Kidney (tissue), 14 donors: ENCODE measurements around the gene ALKBH1. TPM values are rescaled to one million over a fixed set of nuclear protein-coding genes. Genes with fewer than 3 reads are reported as not detected.

Experiments
- DNase-seq, 5 donors: peaks; one replicate each; pipeline ENCODE4 v3.0.0-alpha.2; 2013 to 2020
- FAIRE-seq: peaks from 2 replicates; lab custom pipeline; 2012; peaks lifted over from hg19 to GRCh38; lab: Jason Lieb, UNC
- H3K27ac ChIP-seq, 2 donors: one replicate each; pipeline ENCODE4 v1.7.0; 2013; ENCODE audit warnings: low read depth in 2 of 2, low read length in 2 of 2, inconsistent platforms in 1 of 2
- H3K27me3 ChIP-seq: one replicate; pipeline ENCODE4 v1.7.1; 2013; ENCODE audit warnings: low read length, inconsistent platforms; ENCODE audit not compliant: control insufficient read depth, insufficient read depth
- H3K36me3 ChIP-seq, 3 donors: one replicate each; pipeline versions ENCODE4 v1.7.0 to v1.7.1; 2013; ENCODE audit warnings: low read length in 3 of 3, control low read depth in 1 of 3, inconsistent platforms in 1 of 3; ENCODE audit not compliant: insufficient read depth in 3 of 3, control insufficient read depth in 2 of 3
- H3K4me1 ChIP-seq, 3 donors: one replicate each; pipeline versions ENCODE4 v1.7.0 to v1.7.1; 2013; ENCODE audit warnings: low read length in 3 of 3, inconsistent platforms in 1 of 3, low read depth in 1 of 3; ENCODE audit not compliant: control insufficient read depth in 2 of 3, insufficient read depth in 2 of 3
- H3K4me3 ChIP-seq, 3 donors: one replicate each; pipeline versions ENCODE4 v1.7.0 to v1.8.1; 2013; ENCODE audit warnings: low read length in 3 of 3, control low read depth in 1 of 3, inconsistent platforms in 1 of 3
- H3K9ac ChIP-seq, 3 donors: one replicate each; pipeline versions ENCODE4 v1.7.0 to v1.7.1; 2013; ENCODE audit warnings: low read length in 3 of 3, control low read depth in 1 of 3, inconsistent platforms in 1 of 3
- H3K9me3 ChIP-seq, 3 donors: one replicate each; pipeline versions ENCODE4 v1.7.0 to v1.7.1; 2013; ENCODE audit warnings: low read length in 3 of 3, control low read depth in 1 of 3, inconsistent platforms in 1 of 3; ENCODE audit not compliant: control insufficient read depth in 2 of 3, insufficient read depth in 1 of 3
- CTCF ChIP-seq: IDR thresholded peaks from 3 replicates; pipeline ENCODE4 v1.5.1; 2012; ENCODE audit warnings: mild to moderate bottlenecking, moderate library complexity, borderline replicate concordance; ENCODE audit not compliant: insufficient read depth; ENCODE audit errors: extremely low read depth
- intact Hi-C: fragments of 100-400 bp; cut with DNase I; formaldehyde crosslinking; loops from one replicate; pipeline ENCODE4 v1.11.1; 2022
- polyA plus RNA-seq: library from polyadenylated mRNA; stranded (reverse); fragments of 350-450 nt; fragmentation: Illumina TruSeq; extraction: RNeasy Lipid Tissue Mini Kit (QIAGEN cat#74804); gene quantifications from one replicate; pipeline ENCODE4 v1.2.3, GENCODE V29; 2014; ENCODE audit warnings: low read depth, low replicate concordance; ENCODE audit not compliant: insufficient read depth
- total RNA-seq: library from RNA; stranded (reverse); fragmentation: NEBNext Ultra II Directional; extraction: Animal tissue kit (Norgen Biotek cat#: 25700); gene quantifications from one replicate; pipeline ENCODE4 v1.2.1, GENCODE V29; 2021
- donor health status: control.
- donor health status: control.
- donor health status: control.
- donor health status: control.
- donor health status: control.
- donor health status: DM: yes; HTN: yes; CAD: no.
- donor health status: Normal renal cell carcinoma (clear cell type).

Gene ALKBH1
- total and polyA plus RNA-seq, 2 donors from 2014 or later: 10.5 to 11.5 TPM

- TF ChIP-seq CTCF: no peak
- Histone ChIP-seq H3K4me1 (no peaks in the 10 kb centered on the region), H3K9ac (no peak overlapping the region), H3K27me3 (no peaks in the 10 kb centered on the region), H3K9me3 (no peaks in the 10 kb centered on the region), H3K36me3 (no peaks in the 10 kb centered on the region), H3K27ac (no peak overlapping the region), H3K4me3 (no peak overlapping the region)
- DNase-seq (no peak), FAIRE-seq (no peak)
- intact Hi-C loops: no loop called here
These were observed 60.9 kb downstream of the ALKBH1 start for GRCh38 chr14:77646907-77647306.

GRCh38 chr14:77645520-77646230, 62.1 kb downstream of the ALKBH1 start:
- no peaks in the 10 kb centered on the region for H3K27me3 ChIP-seq
- no peak overlapping the region for H3K4me3 ChIP-seq
- no peak for TF ChIP-seq CTCF
- H3K36me3 ChIP-seq: no peaks in the 10 kb centered on the region
- H3K9ac ChIP-seq: no peak overlapping the region
- H3K9me3 ChIP-seq: no peaks in the 10 kb centered on the region
- H3K27ac ChIP-seq: no peak overlapping the region
- peaks cover 0 to 7% (median 0%) of the 10 kb centered on the region in 3 donors for H3K4me1 ChIP-seq
- intact Hi-C loops: no loop called here
- FAIRE-seq: no peak
- peak in 1 of 5 donors; percentile 8 for DNase-seq

DNA sequence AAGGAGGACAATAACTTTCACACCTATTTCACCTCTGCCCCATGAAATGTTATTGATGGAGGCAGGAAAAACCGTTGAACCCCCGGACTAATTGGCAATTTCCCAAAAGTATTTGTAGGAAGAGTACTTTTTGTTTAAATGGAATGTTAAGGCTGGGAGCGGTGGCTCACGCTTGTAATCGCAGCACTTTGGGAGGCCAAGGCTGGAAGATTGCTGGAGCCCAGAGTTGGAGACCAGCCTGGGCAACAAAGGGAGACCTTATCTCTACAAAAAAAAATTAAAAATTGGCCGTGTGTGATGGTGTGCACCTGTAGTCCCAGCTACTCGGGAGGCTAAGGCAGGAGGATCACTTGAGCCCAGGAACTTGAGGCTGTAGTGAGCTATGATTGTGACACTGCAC, 65.4 kb downstream of the ALKBH1 start:
- FAIRE-seq: no peak
- Histone ChIP-seq H3K27ac (peak overlapping the region in 1 of 2 donors; percentile 63), H3K9ac (no peak overlapping the region), H3K27me3 (no peaks in the 10 kb centered on the region), H3K9me3 (no peaks in the 10 kb centered on the region), H3K4me1 (peaks cover 0 to 7% (median 0%) of the 10 kb centered on the region in 3 donors), H3K36me3 (no peaks in the 10 kb centered on the region), H3K4me3 (peak overlapping the region; percentile 39 to 66 (median 52))
- intact Hi-C loops: no loop called here
- DNase-seq: peak in 1 of 5 donors; percentile 45
- TF ChIP-seq CTCF: no peak
